Hematopoietic multipotent progenitor cell treated with erythropoietin and hydrocortisone succinate and interleukin-3 and kit ligand, for 15 days (in vitro differentiated cells): ENCODE data around the gene ERCC1.
"Not testable (repeated sequence)": the region's sequence is repeated elsewhere in the genome, so short reads cannot be mapped to it uniquely, and the experiment has no call there.

Experiments
- DNase-seq: peaks from one replicate; pipeline ENCODE4 v3.0.0-alpha.2; 2015; ENCODE audit warnings: low spot score

ERCC1 gene

GRCh38 chr19:45429896-45430295 is 6.2 kb upstream of the ERCC1 start:
- DNase-seq = not testable (repeated sequence)

GRCh38 chr19:45428384-45429231 is 4.9 kb upstream of the ERCC1 start:
- no peak for DNase-seq

- DNase-seq = peak; percentile 23
Measured at GRCh38 chr19:45424191-45425058, 708 bp upstream of the ERCC1 start.

GRCh38 chr19:45423033-45423588 is 606 bp downstream of the ERCC1 start:
- no peak for DNase-seq

GRCh38 chr19:45421947-45422498 is 1.7 kb downstream of the ERCC1 start:
- no peak for DNase-seq

- no peak for DNase-seq
Measured at GRCh38 chr19:45420871-45421270, 2.8 kb downstream of the ERCC1 start.

GRCh38 chr19:45420356-45420755 is 3.4 kb downstream of the ERCC1 start:
- no peak for DNase-seq

GRCh38 chr19:45419895-45420294 is 3.8 kb downstream of the ERCC1 start:
- no peak for DNase-seq

- DNase-seq = no peak
Measured at GRCh38 chr19:45419396-45419795, 4.3 kb downstream of the ERCC1 start.

- no peak for DNase-seq
Measured at GRCh38 chr19:45418802-45419201, 4.9 kb downstream of the ERCC1 start.

- no peak for DNase-seq
Measured at GRCh38 chr19:45417151-45417550, 6.6 kb downstream of the ERCC1 start.

- DNase-seq = no peak
Measured at GRCh38 chr19:45414468-45414867, 9.2 kb downstream of the ERCC1 start.

GRCh38 chr19:45413497-45413896 is 10.2 kb downstream of the ERCC1 start:
- no peak for DNase-seq

GRCh38 chr19:45410330-45410729 is 13.4 kb downstream of the ERCC1 start:
- not testable (repeated sequence) for DNase-seq

- DNase-seq = no peak
Measured at GRCh38 chr19:45409557-45409920, 14.2 kb downstream of the ERCC1 start.

GRCh38 chr19:45408830-45409556 is 14.7 kb downstream of the ERCC1 start:
- DNase-seq = no peak

GRCh38 chr19:45408121-45408520 is 15.6 kb downstream of the ERCC1 start:
- DNase-seq = no peak

GRCh38 chr19:45407585-45407984 is 16.1 kb downstream of the ERCC1 start:
- DNase-seq = not testable (repeated sequence)

- no peak for DNase-seq
Measured at GRCh38 chr19:45407091-45407375, 16.7 kb downstream of the ERCC1 start.

GRCh38 chr19:45406226-45407090 is 17.3 kb downstream of the ERCC1 start, which contains the start of gene POLR1G:
TSS of gene POLR1G (plus strand) at chr19:45406644. CDS start at chr19:45406697, 53 bp downstream.
- peak; percentile 87 for DNase-seq
